ENCODE data around the gene LRRC7. TPM values are rescaled to one million over a fixed set of nuclear protein-coding genes. Genes with fewer than 3 reads are reported as not detected.

The LRRC7 gene
- total RNA-seq, 1 donor from 2014 or later: 0.94 TPM

DNA sequence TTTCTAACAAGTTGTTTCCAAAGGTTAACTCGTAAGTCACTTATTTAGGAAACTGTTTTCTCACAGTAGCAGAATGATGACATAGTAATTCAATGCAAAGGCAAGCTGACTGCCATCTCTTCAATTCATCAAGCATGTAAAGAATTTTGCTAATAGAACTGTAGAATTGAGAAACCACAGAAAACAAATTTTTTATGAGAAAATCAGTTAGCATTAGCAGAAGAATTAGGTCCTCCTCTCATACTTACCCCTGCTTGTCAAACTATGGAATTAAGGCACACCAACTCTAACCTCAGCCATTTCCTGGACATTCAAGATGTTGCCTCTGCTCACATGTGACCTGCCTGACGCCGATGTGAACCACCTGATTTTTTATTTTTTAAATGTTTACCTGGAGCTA lies 522.4 kb downstream of the LRRC7 start:
- Mint-ChIP-seq H3K27ac (ENCODE audit: unreplicated experiment) (no peak overlapping the region), H3K27me3 (ENCODE audit: unreplicated experiment) (no peaks in the 10 kb centered on the region), H3K4me3 (ENCODE audit: unreplicated experiment) (no peak overlapping the region), H3K4me1 (ENCODE audit: unreplicated experiment) (peaks cover 29% of the 10 kb centered on the region), H3K9me3 (ENCODE audit: unreplicated experiment) (no peaks in the 10 kb centered on the region), H3K36me3 (ENCODE audit: unreplicated experiment) (no peaks in the 10 kb centered on the region)
- DNase-seq (ENCODE audit: extremely low spot score, unreplicated experiment): no peak
- TF ChIP-seq CTCF (IDR thresholded peaks at IDR 0.05): no peak

- no peak for DNase-seq (ENCODE audit: extremely low spot score, unreplicated experiment)
- peaks cover 26% of the 10 kb centered on the region for H3K4me1 Mint-ChIP-seq (ENCODE audit: unreplicated experiment)
- no peaks in the 10 kb centered on the region for H3K9me3 Mint-ChIP-seq (ENCODE audit: unreplicated experiment)
- no peak overlapping the region for H3K4me3 Mint-ChIP-seq (ENCODE audit: unreplicated experiment)
- peak overlapping the region; percentile 8 for H3K27ac Mint-ChIP-seq (ENCODE audit: unreplicated experiment)
- no peaks in the 10 kb centered on the region for H3K27me3 Mint-ChIP-seq (ENCODE audit: unreplicated experiment)
- H3K36me3 Mint-ChIP-seq (ENCODE audit: unreplicated experiment): no peaks in the 10 kb centered on the region
- TF ChIP-seq CTCF (IDR thresholded peaks at IDR 0.05): no peak
Observed at GRCh38 chr1:70090875-70091274, 523.2 kb downstream of the LRRC7 start.

GRCh38 chr1:70091811-70092210 lies 524.1 kb downstream of the LRRC7 start:
- peak overlapping the region; percentile 69 for H3K27ac Mint-ChIP-seq (ENCODE audit: unreplicated experiment)
- no peaks in the 10 kb centered on the region for H3K36me3 Mint-ChIP-seq (ENCODE audit: unreplicated experiment)
- DNase-seq (ENCODE audit: extremely low spot score, unreplicated experiment): no peak
- H3K4me1 Mint-ChIP-seq (ENCODE audit: unreplicated experiment): peaks cover 26% of the 10 kb centered on the region
- H3K9me3 Mint-ChIP-seq (ENCODE audit: unreplicated experiment): no peaks in the 10 kb centered on the region
- no peak for TF ChIP-seq CTCF (IDR thresholded peaks at IDR 0.05)
- no peaks in the 10 kb centered on the region for H3K27me3 Mint-ChIP-seq (ENCODE audit: unreplicated experiment)
- H3K4me3 Mint-ChIP-seq (ENCODE audit: unreplicated experiment): no peak overlapping the region

DNA sequence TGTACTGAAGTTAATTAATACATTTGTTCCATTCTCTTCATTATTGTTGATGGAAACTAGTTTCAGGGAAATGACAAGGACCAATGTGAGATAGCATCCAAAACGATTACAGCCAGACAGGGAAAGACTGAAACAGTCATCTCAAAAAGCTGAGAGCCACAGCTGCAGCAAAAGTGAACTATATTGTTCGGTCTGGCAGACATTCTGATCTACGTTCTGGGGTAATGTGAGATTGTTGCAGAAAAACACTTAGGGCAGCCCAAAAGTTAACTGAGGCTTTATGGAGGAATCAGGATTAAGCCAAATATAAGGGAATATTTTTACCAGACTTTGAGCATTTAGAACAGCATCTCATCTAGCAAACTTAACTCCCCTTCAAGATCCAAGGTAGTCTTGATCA lies 524.8 kb downstream of the LRRC7 start:
- Mint-ChIP-seq H3K27me3 (ENCODE audit: unreplicated experiment) (no peaks in the 10 kb centered on the region), H3K4me1 (ENCODE audit: unreplicated experiment) (peaks cover 26% of the 10 kb centered on the region), H3K4me3 (ENCODE audit: unreplicated experiment) (no peak overlapping the region), H3K9me3 (ENCODE audit: unreplicated experiment) (no peaks in the 10 kb centered on the region), H3K27ac (ENCODE audit: unreplicated experiment) (no peak overlapping the region), H3K36me3 (ENCODE audit: unreplicated experiment) (no peaks in the 10 kb centered on the region)
- no peak for DNase-seq (ENCODE audit: extremely low spot score, unreplicated experiment)
- no peak for TF ChIP-seq CTCF (IDR thresholded peaks at IDR 0.05)

DNA sequence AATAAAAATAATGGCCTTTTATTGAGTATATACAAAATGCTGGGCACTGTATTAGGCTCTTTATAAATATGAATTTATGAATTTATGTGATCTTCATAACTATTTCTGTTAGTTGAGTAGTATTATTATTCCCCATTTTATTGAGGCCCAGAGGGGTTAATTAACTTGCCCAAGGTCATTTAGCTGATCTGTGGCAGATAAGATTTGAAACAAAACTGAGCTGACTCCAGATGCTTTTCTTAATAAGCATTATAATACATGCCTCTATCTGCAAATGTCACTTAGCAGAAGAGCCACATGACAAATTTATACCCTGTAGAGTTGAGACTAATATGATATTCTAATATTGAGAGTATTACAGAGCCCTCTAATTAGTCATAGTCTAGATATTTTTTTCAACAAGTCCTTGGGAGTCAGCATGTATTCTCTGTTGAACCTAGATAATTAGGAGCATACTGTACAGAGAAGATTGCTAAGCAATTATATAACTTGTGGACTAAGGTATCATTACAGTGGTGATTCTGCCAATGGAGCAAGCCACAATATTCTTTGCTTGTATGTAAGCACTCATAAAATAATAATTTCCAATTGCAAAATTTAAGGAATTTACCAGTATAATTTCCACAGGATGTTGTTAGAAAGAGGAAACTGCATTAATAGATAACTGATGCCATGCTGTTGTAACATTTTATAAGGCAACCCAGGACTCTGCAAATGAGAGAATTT lies 525.7 kb downstream of the LRRC7 start:
- H3K9me3 Mint-ChIP-seq (ENCODE audit: unreplicated experiment): no peaks in the 10 kb centered on the region
- no peak for TF ChIP-seq CTCF (IDR thresholded peaks at IDR 0.05)
- no peak overlapping the region for H3K4me3 Mint-ChIP-seq (ENCODE audit: unreplicated experiment)
- no peak for DNase-seq (ENCODE audit: extremely low spot score, unreplicated experiment)
- H3K4me1 Mint-ChIP-seq (ENCODE audit: unreplicated experiment): peaks cover 26% of the 10 kb centered on the region
- H3K36me3 Mint-ChIP-seq (ENCODE audit: unreplicated experiment): no peaks in the 10 kb centered on the region
- no peak overlapping the region for H3K27ac Mint-ChIP-seq (ENCODE audit: unreplicated experiment)
- H3K27me3 Mint-ChIP-seq (ENCODE audit: unreplicated experiment): no peaks in the 10 kb centered on the region
